Activated T-cell treated with anti-CD3 and anti-CD28 coated beads for 48 hours (primary cell): Measurements from ENCODE around the gene DYNLL2.
"Not testable (repeated sequence)": the region's sequence is repeated elsewhere in the genome, so short reads cannot be mapped to it uniquely, and the experiment has no call there.

Experiments used
- DNase-seq: peaks from one replicate; pipeline ENCODE4 v3.0.0-alpha.2; 2020; ENCODE audit warnings: low read depth

Gene DYNLL2

DNA sequence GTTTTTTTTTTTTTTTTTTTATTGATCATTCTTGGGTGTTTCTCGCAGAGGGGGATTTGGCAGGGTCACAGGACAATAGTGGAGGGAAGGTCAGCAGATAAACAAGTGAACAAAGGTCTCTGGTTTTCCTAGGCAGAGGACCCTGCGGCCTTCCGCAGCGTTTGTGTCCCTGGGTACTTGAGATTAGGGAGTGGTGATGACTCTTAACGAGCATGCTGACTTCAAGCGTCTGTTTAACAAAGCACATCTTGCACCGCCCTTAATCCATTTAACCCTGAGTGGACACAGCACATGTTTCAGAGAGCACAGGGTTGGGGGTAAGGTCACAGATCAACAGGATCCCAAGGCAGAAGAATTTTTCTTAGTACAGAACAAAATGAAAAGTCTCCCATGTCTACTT lies 10.0 kb upstream of the DYNLL2 start:
- not testable (repeated sequence) for DNase-seq

DNA sequence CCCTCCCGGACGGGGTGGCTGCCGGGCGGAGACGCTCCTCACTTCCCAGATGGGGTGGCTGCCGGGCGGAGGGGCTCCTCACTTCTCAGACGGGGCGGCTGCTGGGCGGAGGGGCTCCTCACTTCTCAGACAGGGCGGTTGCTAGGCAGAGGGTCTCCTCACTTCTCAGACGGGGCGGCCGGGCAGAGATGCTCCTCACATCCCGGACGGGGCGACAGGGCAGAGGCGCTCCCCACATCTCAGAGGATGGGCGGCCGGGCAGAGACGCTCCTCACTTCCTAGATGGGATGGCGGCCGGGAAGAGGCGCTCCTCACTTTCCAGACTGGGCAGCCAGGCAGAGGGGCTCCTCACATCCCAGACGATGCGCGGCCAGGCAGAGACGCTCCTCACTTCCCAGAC lies 8.8 kb upstream of the DYNLL2 start:
- not testable (repeated sequence) for DNase-seq

DNA sequence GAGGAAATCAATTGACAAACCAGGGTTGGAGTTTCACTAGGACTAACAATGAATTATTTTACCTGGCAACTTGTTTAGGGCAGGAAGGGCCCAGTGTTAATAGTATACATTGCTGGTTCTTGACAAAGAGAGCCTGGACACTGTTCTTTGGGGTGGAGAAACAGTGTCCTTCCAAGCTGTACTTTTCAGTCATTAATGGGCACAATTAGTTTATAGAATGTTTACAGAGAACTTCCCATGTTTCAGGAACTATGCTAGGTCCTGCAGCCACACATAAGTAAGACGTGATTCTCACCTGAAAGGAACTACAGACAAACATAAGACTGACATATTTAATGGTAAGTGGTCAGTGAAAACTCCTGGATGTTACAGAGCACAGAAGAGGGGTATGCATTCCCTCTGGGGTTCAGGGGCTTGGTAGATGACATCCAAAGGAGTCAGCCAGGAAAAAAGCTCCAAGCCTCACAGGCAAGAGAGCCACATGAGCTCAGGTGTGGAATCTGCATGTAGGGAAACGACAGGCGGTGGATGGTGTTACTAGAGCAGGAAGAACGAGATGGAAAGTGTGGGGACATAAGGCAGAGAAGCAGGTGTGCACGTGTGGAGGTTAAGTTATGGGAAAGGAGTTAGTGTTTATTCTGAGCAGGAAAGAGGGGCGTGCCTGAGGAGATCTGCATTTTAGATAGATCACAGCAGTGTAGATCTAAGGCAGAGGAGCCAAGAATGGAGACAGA lies 3.8 kb upstream of the DYNLL2 start:
- DNase-seq: no peak

DNA sequence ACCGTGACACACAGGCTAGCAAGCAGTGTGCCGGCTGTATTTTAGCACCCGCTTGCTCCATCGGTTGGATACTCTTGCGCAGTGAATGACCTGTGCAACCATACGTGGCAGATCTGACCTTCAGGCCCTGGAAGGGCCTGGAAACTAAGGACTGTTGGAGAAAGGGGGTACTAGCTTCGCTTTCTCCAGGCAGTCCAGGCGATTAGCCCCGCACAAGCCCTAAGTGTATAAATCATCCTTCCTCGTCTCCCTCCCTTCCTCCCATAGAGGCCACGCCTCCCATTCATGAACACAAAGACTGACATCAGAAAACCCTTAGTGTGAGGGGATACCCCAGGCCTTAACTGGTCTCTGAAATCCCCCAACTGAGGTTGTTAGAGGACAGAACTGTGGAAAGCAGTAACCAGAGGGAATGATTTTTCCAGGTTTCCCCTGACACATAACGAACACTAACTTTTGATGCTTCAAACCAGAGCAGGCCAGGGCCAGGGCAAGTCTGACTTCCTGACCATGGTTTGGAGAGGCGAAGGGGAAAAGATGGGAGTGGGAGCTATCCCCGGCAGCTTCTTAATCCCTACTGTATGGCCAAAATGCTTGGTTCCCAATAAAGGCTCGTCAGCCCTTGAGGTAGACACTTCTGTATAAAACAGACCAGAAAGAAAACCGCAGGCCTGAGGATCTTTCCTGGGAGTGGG lies 1.4 kb upstream of the DYNLL2 start:
- no peak for DNase-seq

DNA sequence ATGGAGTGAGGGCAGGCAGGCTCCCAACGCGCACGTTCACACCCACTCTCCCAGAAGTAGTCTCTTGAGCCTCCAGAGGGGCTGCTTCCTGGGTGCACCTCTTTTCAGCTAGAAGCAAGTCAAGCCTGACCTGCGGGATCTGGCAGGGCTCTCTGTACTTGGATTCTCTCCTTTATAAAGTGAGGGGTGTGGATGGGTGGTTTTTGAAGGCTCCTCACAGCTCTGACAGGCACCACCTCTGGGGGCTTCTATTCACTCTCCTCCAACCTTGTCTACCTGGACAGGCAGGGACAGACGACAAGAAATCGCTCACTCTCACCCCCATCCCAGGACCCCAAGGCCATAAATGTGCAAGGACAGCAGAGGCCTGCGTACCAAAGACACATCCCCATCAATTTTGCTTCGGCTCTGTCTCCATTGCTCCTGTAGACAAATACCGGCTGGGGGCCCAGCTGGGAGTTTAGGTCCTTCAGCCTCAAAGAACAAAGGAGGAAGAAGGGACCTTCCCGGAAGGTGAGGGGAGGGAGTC lies 814 bp upstream of the DYNLL2 start:
- DNase-seq: no peak

DNA sequence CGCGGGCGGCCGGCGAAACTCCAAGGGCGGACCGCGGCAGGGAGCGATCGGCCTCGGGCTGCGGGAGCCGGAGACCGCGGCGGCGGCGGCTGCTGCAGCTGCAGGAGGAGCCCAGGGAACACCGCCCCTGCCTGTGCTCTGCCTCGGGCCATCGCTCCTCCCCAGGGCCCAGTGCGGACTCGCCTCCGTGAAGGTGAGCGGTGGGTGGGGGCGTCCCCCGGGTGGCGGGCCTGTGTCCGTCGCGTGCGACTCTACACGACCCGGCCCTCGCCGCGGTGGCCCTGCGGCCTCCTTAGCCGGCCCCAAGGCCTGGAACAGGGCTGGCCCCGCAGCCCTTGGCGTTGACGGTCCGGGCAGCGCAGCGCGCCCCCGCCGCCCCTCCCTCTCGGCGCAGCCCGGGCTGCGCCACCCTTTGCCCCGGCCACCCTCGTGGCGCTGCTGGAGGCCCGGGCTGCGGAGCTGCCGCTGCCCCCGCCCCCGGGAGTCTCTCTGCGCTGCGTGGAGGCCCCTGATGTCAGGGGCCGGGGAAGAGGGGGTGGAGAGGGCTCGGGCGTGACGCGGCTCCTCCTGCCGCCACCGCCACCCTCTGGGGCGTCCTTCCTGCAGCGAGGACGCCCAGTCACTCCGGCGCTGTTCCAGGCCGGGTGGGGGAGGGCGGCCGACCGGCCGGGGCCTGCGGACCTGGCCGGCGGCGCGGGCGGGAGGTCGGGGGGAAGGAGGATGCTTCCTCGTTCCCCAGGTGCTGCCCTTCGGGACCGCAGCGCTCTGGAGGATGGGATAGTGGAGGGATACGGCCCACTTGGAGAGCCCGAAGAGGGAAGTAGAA lies 485 bp downstream of the DYNLL2 start:
- DNase-seq: peak; percentile 57

DNA sequence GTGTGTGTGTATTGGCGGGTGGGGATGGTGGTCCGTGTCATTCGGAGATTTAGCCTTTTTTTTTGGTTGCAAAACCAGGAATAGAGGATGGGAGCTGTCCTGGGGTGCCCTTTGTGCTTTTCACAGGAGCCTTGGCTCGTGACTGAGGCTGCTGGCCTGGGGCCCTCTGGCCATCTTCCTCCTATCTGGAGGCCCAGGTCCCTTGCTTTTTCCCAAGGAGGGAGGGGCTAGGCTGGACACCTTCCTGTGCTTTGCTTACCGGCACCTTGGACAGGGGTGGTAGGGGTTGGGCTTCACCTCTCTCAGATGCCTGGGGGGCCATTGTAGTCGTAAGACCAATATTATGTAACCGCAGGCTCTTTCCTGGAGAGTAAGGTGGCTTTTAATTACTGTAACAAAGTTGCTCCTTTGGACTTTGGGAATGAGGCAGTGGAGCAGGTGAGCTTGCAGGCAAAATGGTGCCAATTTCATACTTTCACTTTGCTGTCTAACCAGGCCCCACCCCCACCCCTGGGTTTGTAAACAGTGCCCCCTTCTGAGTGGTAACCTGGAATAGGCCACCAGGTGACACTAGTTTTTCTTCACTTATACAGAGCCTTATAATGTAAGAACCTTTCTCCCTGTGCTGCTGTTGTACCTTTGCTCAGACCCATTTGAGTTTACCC lies 1.2 kb downstream of the DYNLL2 start:
- peak; percentile 21 for DNase-seq

DNA sequence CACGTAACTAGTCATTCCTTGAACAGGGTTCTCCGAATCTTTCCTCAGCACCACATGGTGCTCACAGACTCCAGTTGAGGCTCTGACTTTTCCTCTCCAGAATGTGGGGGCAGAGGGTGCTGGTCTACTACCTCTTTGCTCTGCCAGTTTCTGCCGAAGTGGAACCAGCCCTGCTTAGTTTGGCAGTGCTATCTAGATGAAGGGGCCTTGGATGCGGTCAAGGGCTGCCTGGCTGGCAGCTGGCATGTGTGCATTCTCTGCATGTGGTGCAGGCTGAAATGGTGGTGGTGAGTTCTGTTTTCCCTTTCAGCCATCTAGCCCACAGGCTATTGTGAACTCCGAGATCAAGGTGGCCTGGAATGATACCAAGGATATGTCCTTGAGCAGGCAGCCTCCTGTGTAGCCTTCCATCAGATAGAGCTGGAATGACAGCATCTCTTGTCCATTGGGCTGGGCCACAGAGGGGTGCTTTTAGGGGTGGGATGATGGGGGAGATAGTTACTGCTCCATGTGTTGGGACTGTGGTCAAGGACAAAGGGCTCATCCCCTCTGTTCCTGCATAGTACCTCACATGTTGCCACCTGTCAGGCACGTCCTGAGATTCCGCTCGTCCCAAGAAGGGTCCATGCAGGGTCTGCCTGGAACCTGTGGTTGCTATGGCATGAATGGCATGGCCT lies 2.0 kb downstream of the DYNLL2 start:
- no peak for DNase-seq

DNA sequence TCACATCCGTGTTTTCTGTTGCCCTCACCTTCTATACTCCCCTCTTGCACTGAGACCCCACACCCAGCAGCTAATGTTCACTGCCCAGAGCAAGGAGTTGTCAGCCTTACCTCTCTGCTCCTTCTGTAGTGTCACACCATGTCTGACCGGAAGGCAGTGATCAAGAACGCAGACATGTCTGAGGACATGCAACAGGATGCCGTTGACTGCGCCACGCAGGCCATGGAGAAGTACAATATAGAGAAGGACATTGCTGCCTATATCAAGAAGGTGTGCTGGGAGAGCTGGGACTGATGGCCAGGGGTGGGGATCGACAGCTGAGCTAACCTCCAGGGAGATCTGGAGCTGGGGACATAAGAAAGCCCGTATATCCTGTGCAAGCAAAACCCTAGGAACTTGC lies 3.7 kb downstream of the DYNLL2 start:
- DNase-seq: no peak

DNA sequence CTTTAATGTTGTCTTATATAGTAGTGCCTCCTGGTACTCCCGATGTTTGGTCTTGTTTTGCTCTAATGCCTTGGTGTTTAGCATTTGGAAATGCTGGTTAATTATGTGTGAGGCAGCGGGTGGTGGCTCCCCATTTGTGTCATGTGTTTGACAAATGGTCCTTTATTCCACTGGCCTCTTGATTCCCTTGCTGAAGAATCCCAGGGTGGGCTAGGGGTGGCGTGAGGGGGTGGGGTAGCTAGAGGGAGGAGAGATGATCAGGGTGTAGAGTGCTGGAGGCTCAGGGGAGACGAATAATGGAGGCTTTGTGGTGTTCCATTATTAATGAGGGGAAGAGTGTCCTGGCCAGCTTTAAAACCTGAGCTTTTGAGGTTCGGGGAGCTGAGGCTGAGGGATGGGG lies 5.4 kb downstream of the DYNLL2 start:
- no peak for DNase-seq

DNA sequence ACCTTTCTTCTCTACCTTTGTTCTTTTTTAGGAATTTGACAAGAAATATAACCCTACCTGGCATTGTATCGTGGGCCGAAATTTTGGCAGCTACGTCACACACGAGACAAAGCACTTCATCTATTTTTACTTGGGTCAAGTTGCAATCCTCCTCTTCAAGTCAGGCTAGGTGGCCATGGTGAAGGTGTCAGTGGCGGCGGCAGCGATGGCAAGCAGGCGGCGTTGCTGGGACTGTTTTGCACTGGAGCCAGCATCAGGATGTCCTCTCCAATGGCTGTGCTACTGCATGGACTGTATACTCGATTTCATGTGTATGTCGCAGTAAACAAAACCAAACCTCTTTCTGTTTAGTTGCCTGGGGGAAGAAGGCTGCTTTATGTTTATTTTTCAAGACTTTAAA lies 5.9 kb downstream of the DYNLL2 start:
- DNase-seq: no peak

DNA sequence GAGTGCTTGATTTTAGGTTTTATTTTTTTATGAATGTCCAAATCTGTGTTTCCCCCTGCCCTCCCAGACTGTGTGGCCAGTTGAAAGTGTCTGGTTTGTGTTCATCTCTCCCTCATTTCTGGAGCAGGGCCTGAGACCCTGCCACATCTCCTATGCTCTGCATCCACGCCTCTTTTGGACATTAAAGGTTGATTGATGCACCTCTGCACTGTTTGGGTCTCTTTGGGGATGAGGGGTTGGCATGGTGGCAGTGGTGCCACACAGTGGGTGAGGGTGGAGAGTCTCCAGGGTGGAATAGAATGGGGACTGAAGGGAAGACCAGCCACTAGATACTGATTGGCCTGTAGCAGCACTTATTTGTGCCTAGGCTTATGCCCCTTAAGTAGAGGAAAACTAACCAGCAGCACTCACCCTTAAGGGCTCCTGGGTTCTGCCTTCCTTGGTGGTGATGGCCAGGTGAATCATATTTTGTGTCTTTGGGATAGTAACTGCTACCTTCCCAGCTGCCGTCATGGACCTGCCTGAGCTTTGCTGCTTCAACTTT lies 7.9 kb downstream of the DYNLL2 start:
- no peak for DNase-seq

DNA sequence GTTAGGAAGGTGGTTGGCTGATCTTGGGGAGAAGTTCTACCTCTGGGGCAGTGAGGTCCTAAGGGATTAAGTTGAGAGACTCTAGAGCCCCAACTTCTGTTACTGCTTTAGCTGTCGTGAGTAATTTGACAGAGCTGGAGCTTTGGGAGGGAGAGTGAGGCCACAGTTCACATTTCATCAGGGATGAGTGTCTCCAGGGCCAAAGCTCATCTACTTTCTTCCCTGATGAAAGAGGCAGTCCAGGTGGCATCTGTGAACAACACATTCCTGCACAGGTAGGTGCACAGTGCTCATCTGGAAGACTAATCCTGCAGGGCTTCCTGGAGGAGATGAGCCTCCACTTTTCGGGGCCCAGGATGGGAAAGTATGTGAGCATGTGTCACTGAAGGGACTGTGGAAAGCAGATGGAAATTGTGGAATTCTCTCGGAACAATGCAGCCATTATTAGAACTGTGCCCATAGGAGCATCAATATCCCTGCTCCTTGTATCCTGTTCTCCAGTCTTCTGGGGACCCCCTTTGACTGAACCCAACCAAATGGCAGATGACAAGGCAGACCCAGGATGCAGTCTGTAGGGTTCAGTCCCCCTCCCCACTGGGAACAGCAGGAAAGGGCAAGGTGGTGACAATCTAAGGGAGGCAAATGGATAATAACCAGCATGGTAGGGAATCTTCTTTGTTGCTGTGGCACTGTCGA lies 9.0 kb downstream of the DYNLL2 start:
- no peak for DNase-seq

DNA sequence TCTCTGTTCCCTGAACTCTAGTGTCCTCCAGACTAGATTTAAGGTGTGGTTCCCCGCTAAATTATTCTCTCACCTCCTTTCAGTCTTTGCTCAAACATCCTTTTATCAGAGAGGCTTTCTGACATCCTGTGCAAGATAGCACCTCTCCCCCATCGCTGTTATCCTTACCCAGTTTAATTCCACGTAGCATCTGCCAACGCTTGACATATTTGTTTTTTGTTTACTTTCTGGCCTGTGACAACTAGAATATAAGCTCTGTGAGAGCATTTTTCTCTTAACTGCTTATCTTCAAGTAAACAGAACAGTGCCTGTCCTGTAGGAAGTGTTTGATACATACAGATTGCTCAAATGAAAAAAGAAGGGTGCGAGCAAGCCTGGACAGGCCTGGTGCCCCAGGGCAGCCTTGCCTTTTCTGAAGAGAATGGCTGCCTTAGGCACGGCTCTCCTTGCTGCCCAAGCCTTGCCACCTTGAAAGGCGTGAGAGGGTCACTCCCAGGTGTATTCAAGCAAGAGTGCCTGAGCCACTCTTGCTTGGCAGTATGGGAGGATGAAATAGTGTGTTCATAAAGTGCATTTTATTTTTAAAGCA lies 9.7 kb downstream of the DYNLL2 start:
- no peak for DNase-seq

DNA sequence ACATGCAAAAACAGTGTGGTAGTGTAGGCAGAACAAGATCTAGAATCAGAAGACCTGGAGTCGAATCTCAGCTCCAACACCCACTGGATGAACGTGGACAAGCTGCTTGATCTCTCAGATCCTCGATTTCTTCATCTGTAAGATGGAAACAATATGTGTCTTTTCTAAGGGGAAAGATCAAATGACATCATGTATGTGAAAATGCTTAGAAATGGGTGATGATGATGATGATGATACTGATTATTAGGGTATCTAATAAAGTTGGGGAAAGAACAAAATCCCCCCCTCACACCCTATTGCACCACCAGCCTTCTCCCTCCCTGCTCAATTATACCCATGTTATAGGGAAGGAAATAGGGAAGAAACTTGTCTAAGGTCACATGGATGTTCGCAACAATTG lies 10.9 kb downstream of the DYNLL2 start:
- no peak for DNase-seq

DNA sequence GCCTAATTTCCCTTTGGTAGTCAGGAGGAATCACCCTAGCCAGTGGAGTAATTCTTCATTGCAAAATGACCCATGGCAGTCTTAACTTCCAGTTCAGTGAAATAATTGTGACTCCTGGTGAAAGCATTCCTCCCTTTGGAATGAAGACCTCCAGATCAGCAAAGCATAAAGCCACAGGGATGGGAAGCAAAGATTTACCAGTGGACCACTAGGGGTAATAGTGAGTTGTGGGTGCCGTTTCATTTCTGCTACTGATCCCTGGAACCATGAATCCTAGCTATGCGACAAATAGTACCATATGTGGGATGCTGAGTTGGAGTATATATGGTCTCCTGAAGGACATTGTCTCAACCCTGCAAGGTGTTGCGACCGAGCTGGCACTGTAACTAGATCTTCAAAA lies 13.7 kb downstream of the DYNLL2 start:
- no peak for DNase-seq

DNA sequence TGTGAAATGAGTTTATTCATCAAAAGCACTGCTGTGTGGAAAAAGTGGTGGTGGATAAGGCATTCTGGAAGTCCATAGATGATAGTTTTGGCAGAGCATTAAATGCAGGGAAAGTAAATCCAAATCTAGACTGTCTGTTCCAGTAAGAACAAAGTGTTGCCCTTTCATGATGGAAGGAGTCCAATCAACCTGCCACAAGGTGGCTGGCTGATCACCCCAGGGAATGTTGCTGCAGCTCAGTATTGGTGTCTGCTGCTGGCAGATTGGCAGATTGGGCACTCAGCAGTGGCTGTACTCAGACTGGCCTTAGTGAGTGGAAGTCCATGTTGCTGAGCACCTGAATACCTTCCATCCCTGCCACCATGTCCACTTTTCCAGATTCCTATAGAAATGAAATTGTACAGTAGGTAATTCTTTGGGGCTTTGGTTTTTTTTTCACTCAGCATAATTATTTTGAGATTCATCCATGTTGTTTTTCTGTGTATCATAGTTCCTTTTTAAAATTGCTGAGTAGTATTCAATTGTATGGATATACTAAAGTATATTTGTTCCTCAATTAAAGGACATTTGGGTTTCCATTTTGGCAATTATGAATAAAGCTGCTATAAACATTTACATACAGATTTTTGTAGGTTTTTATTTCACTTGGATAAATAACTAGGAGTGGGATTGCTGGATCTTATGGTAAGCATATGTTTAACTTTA lies 14.3 kb downstream of the DYNLL2 start:
- DNase-seq: no peak

DNA sequence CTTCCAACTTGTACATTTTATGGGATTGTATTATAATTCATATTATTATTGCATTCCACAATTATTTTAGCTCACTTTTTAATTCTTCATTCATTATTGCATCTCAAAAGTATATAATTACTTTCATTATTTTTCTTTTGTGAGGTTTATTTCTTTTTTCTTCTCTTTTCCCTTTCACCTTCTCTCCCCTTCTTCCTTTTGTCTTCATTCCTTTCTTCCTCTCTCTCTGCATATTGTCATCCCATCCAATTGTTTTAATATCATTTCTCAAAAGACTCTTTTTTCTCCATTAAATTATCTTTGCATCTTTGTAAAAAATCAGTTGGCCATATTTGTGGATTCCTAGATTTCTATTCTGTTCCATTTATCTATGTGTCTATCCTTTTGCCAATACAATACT lies 17.3 kb downstream of the DYNLL2 start:
- no peak for DNase-seq

DNA sequence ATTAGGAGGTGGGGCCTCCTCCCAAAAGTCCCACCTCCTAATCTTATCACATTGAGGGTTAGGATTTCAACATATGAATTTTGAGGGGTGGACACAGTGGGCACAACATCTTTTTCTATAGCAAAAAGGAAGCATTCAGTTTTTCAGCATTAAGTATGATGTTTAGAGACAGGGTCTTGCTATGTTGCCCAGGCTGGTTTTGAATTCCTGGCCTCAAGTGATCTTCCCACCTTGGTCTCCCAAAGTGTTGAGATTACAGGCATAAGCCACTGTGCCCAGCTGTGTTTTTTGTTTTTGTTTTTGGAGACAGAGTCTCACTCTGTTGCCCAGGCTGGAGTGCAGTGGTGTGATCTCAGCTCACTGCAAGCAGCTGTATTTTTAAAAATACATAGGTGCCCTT lies 18.7 kb downstream of the DYNLL2 start:
- DNase-seq: not testable (repeated sequence)

DNA sequence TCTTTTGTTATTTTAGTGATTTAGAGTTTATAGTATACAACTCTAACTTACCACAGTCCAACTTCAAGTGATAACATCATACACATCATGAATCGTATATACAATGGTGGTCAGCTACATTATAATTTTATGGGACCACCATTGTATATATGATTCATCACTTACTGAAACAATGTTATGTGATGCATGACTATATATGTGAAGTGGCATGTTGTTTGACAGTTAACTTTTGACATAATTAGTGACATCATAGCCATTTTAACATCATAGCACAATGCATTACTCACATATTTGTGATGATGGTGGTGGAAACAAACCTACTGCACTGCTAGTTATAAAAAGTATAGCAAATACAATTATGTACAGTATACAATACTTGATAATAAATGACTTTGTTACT lies 21.9 kb downstream of the DYNLL2 start:
- no peak for DNase-seq
